GM10266 (cell line): Measurements from ENCODE around the gene MICAL3.

Experiments
- DNase-seq: peaks from one replicate; pipeline ENCODE4 v3.0.0; 2012; ENCODE audit errors: extremely low spot score
- CTCF ChIP-seq: IDR thresholded peaks from 2 replicates; pipeline ENCODE4 v1.5.1; 2012; ENCODE audit warnings: mild to moderate bottlenecking, low read depth; ENCODE audit not compliant: control insufficient read depth, insufficient read depth; ENCODE audit errors: missing control alignments

The MICAL3 gene

DNA sequence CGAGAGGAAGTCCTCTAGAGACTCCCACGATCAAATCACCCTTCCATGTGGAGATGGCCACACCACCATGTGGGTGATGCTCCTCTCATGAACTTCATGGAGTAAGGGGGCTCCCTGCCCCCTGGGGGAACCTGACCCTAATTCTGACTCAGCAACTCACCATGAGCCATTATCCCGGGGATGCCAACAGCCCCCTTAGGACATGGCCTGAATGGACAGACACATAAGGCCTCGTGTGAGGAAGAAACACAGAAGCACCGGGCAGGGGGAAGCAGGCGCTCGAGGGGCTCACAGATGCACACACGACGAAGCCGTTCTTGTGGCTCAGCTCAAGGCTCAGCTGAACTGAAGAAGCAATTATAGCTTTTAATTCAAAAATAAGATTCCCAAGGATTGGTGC lies 150.6 kb downstream of the MICAL3 start:
- no peak for TF ChIP-seq CTCF
- no peak for DNase-seq

DNA sequence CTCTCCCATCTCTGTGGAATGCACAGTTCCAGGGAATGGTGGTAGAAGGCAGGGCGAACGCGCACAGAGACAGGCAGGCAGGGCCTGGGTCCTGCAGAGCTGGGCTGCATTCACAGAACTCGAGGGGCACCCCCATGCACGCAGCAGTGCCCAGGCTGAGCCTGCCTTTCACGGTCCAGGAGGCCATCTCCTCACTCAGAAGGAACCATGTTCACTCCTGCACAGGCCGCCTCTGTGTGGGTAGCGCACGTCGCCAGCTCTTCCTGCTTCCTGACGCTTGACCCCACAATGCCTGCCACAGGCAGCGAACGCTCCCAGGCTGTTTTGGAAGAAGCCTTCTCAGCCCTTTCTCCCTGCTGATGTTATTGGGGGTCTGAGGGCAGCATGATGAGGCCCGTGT lies 151.2 kb downstream of the MICAL3 start:
- TF ChIP-seq CTCF: no peak
- DNase-seq: no peak

- no peak for DNase-seq
- TF ChIP-seq CTCF: no peak
These were observed 151.9 kb downstream of the MICAL3 start for GRCh38 chr22:17872471-17872870.

DNA sequence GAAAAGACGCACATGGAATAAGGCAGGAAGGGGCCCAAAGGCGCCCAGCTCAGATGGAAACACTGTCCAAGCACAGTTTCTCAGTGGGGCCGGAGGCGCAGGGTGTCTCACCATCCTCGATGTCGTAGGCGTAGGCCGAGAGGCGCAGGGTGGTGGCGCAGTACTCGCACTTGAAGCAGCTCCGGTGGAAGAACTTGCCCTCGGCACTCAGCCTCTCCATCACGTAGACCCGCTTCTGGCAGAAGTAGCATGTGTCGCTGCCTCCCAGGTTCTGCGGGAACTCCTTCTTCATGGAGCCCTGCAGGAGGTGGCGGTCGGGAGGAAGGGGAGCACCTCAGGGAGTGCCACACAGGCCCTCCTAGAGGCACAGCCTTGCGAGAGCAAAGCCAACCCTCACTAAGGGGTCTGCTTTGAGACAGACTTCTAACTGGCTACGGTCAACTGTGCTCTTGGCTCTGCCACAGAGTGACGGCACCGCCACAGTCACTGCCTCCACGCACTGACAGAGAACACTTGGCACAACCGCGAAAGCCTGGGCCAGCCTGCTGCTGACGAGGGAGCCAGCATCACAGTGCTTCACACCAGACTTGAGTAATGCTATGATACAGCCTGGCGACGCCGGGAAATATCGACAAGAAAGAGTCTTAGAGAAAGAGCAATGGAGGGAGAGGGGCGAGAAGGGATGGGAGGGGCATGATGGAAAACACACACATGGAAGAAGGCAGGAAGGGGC lies 152.5 kb downstream of the MICAL3 start:
- TF ChIP-seq CTCF: no peak
- no peak for DNase-seq

DNA sequence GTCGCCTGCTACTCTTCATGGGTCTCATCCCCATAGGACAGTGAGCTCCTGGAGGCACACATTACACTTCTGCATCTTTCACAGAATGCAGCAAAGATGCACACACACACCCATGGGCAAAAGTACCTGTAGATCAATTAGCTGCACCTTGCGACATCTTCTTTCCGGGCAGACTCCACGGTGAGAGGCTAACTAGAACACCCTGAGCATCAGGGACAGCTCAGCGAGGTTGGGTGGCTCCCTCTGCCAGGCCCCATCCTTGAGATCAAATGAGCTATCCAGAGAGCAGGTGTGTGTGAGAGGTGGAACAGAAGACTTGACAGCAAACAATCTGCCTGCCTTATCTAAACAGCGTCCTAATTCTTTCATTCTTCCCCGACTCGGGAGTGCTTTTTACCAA lies 154.0 kb downstream of the MICAL3 start:
- DNase-seq: no peak
- no peak for TF ChIP-seq CTCF

- no peak for TF ChIP-seq CTCF
These were observed 154.9 kb downstream of the MICAL3 start for GRCh38 chr22:17869285-17870096.

GRCh38 chr22:17868771-17869170 lies 155.6 kb downstream of the MICAL3 start:
- TF ChIP-seq CTCF: no peak
- DNase-seq: no peak

More at GRCh38 chr22:17869285-17870096, 154.9 kb downstream of the MICAL3 start:
- no peak for DNase-seq
